Loucy (cell line): ENCODE data around the gene SSBP2.

ENCODE experiments used
- H2AFZ ChIP-seq: fragments of 200-600 bp; sonication (generic); 2 replicates; pipeline ENCODE4 v1.6.0; 2016; ENCODE audit warnings: antibody characterized with exemption, mild to moderate bottlenecking, low read length, moderate library complexity
- H3F3A ChIP-seq: fragments of 200-600 bp; 2 replicates; pipeline ENCODE4 v1.6.0; 2016; ENCODE audit warnings: antibody characterized with exemption, low read depth, mild to moderate bottlenecking
- H3K27me3 ChIP-seq: fragments of 200-600 bp; sonication (generic); 2 replicates; pipeline ENCODE4 v1.6.1; 2014; ENCODE audit warnings: low read length, mild to moderate bottlenecking; ENCODE audit not compliant: insufficient read depth, poor library complexity, severe bottlenecking
- H3K36me3 ChIP-seq: fragments of 200-600 bp; sonication (generic); 2 replicates; pipeline ENCODE4 v1.6.1; 2016; ENCODE audit warnings: low read length; ENCODE audit not compliant: insufficient read depth
- H3K4me1 ChIP-seq: fragments of 200-600 bp; sonication (generic); 2 replicates; pipeline ENCODE4 v1.5.1; 2014; ENCODE audit warnings: low read length, mild to moderate bottlenecking; ENCODE audit not compliant: insufficient read depth, poor library complexity, severe bottlenecking
- H3K4me2 ChIP-seq: fragments of 200-600 bp; sonication (generic); 2 replicates; pipeline ENCODE4 v1.6.0; 2014; ENCODE audit warnings: antibody characterized with exemption, low read length, low read depth, mild to moderate bottlenecking; ENCODE audit not compliant: poor library complexity, severe bottlenecking
- H3K4me3 ChIP-seq: fragments of 200-600 bp; sonication (generic); 2 replicates; pipeline ENCODE4 v1.5.1; 2014; ENCODE audit warnings: low read length, mild to moderate bottlenecking, mixed read lengths; ENCODE audit not compliant: poor library complexity, severe bottlenecking
- H3K79me2 ChIP-seq: fragments of 200-600 bp; sonication (generic); 2 replicates; pipeline ENCODE4 v1.6.1; 2014; ENCODE audit warnings: low read length; ENCODE audit not compliant: insufficient read depth
- H3K9ac ChIP-seq: fragments of 200-600 bp; sonication (generic); 2 replicates; pipeline ENCODE4 v1.6.0; 2014; ENCODE audit warnings: mild to moderate bottlenecking, low read depth, low read length, moderate library complexity; ENCODE audit not compliant: poor library complexity, severe bottlenecking
- H3K9me2 ChIP-seq: fragments of 200-600 bp; sonication (generic); replicated peaks from 2 replicates; pipeline ENCODE4 v1.6.1; 2016; ENCODE audit warnings: low read depth, low read length, mixed read lengths
- H3K9me3 ChIP-seq: fragments of 200-600 bp; sonication (generic); 2 replicates; pipeline ENCODE4 v1.6.1; 2014; ENCODE audit warnings: mild to moderate bottlenecking, antibody characterized with exemption, low read length, low read depth; ENCODE audit not compliant: insufficient read depth
- H4K20me1 ChIP-seq: fragments of 200-600 bp; sonication (generic); 2 replicates; pipeline ENCODE4 v1.6.0; 2014; ENCODE audit warnings: antibody characterized with exemption, low read length, mild to moderate bottlenecking; ENCODE audit not compliant: insufficient read depth, poor library complexity, severe bottlenecking
- CTCF ChIP-seq: fragments of 200-600 bp; sonication (generic); conservative IDR thresholded peaks from 2 replicates; pipeline ENCODE4 v1.5.1; 2014; ENCODE audit warnings: mild to moderate bottlenecking, antibody characterized with exemption, low read length
- EZH2phosphoT487 ChIP-seq: fragments of 200-600 bp; IDR thresholded peaks from 2 replicates; pipeline ENCODE4 v1.6.1; 2018; ENCODE audit warnings: antibody characterized with exemption, mild to moderate bottlenecking, moderate library complexity, borderline replicate concordance

The SSBP2 gene

GRCh38 chr5:81657386-81657785 lies 93.5 kb downstream of the SSBP2 start:
- no peaks in the 10 kb centered on the region for H3K9me3 ChIP-seq
- H3K4me2 ChIP-seq, result no peak overlapping the region
- H3K79me2 ChIP-seq, result peaks cover 99% of the 10 kb centered on the region
- H3K9ac ChIP-seq, result no peak overlapping the region
- no peak overlapping the region for H2AFZ ChIP-seq
- H4K20me1 ChIP-seq, result peaks cover 10% of the 10 kb centered on the region
- TF ChIP-seq CTCF, result no peak
- TF ChIP-seq EZH2phosphoT487, result no peak
- no peaks in the 10 kb centered on the region for H3K9me2 ChIP-seq
- no peaks in the 10 kb centered on the region for H3K27me3 ChIP-seq
- H3F3A ChIP-seq, result no peaks in the 10 kb centered on the region; the same call in 1 of the 2 replicates
- H3K36me3 ChIP-seq, result peaks cover 17% of the 10 kb centered on the region; the same call in 1 of the 2 replicates
- peaks cover 37% of the 10 kb centered on the region for H3K4me1 ChIP-seq
- H3K4me3 ChIP-seq, result no peak overlapping the region

- H3F3A ChIP-seq, result no peaks in the 10 kb centered on the region; the same call in 1 of the 2 replicates
- no peak overlapping the region for H2AFZ ChIP-seq
- H3K9ac ChIP-seq, result no peak overlapping the region
- no peak overlapping the region for H3K4me2 ChIP-seq
- peaks cover 43% of the 10 kb centered on the region for H3K4me1 ChIP-seq
- no peaks in the 10 kb centered on the region for H3K9me2 ChIP-seq
- H3K36me3 ChIP-seq, result peaks cover 22% of the 10 kb centered on the region; the same call in 1 of the 2 replicates
- no peak for TF ChIP-seq EZH2phosphoT487
- TF ChIP-seq CTCF, result no peak
- no peak overlapping the region for H3K4me3 ChIP-seq
- peaks cover 8% of the 10 kb centered on the region for H4K20me1 ChIP-seq
- H3K9me3 ChIP-seq, result no peaks in the 10 kb centered on the region
- H3K79me2 ChIP-seq, result peaks cover 99% of the 10 kb centered on the region
- H3K27me3 ChIP-seq, result no peaks in the 10 kb centered on the region
Observed at GRCh38 chr5:81656783-81657182, 94.1 kb downstream of the SSBP2 start.

GRCh38 chr5:81650987-81651386 lies 99.9 kb downstream of the SSBP2 start:
- no peak overlapping the region for H3K4me3 ChIP-seq
- peaks cover 28% of the 10 kb centered on the region for H3K36me3 ChIP-seq
- H3K79me2 ChIP-seq, result peaks cover 90% of the 10 kb centered on the region
- no peaks in the 10 kb centered on the region for H3K9me2 ChIP-seq
- no peaks in the 10 kb centered on the region for H4K20me1 ChIP-seq
- TF ChIP-seq EZH2phosphoT487 (no peak), CTCF (no peak)
- no peak overlapping the region for H2AFZ ChIP-seq
- no peaks in the 10 kb centered on the region for H3K27me3 ChIP-seq
- peak overlapping the region; percentile 12 for H3K4me2 ChIP-seq
- H3K9me3 ChIP-seq, result no peaks in the 10 kb centered on the region
- peaks cover 4% of the 10 kb centered on the region; the same call in 1 of the 2 replicates for H3F3A ChIP-seq
- H3K9ac ChIP-seq, result peak overlapping the region; percentile 16
- H3K4me1 ChIP-seq, result peaks cover 75% of the 10 kb centered on the region
